K562 (cell line): ENCODE data around the gene NACA. TPM values are rescaled to one million over a fixed set of nuclear protein-coding genes. Genes with fewer than 3 reads are reported as not detected.
A peak's percentile ranks its signal among the peaks of the same experiment; 100 is the strongest.

Experiments
- ATAC-seq: fragments of 200-7000 bp; cut with Tn5 transposase; 3 replicates; pipeline ENCODE4 v1.9.1; 2020; ENCODE audit warnings: moderate library complexity
- BruUV-seq: library from RNA; stranded (reverse); fragments of 400-500 nt; replicated peaks from 2 replicates; lab custom pipeline; 2021; lab: Mats Ljungman, UMichigan
- CTCF ChIA-PET: fragments of 300-600 bp; formaldehyde crosslinking; extraction: SDS; loops from one replicate; lab custom pipeline; 2021; ENCODE audit warnings: low intra/inter-chr PET ratio; lab: Yijun Ruan, JAX
- POLR2A ChIA-PET: fragments of 300-600, 350-650 bp; sonication (Branson Sonifier 250); formaldehyde crosslinking; extraction: SDS; loops from one replicate; lab custom pipeline; 2021; ENCODE audit warnings: antibody characterized with exemption, inconsistent platforms; lab: Yijun Ruan, JAX
- DNase-seq, 4 experiments: peaks; one replicate each; pipeline versions ENCODE4 v3.0.0 to v3.0.0-alpha.2; 2011 to 2018; ENCODE audit warnings: low spot score in 3 of 4, mixed read lengths in 3 of 4; ENCODE audit errors: extremely low read depth in 1 of 4
- FAIRE-seq: peaks from 2 replicates; lab custom pipeline; 2011; peaks lifted over from hg19 to GRCh38; lab: Jason Lieb, UNC
- H2AFZ ChIP-seq: 2 replicates; pipeline ENCODE4 v1.6.0; 2011; ENCODE audit warnings: low read depth, low read length, control low read depth, inconsistent platforms
- H3K27ac ChIP-seq: fragments of 200-600 bp; 3 replicates; pipeline ENCODE4 v1.8.0; 2011; ENCODE audit warnings: low read depth, mild to moderate bottlenecking, control low read depth, inconsistent platforms, low read length, moderate library complexity, mixed read lengths; ENCODE audit errors: extremely low read depth
- H3K27me3 ChIP-seq, 2 experiments: fragments of 300-600 bp in 1 of 2; 2 replicates in 1 of 2; 3 replicates in 1 of 2; pipeline versions ENCODE4 v1.6.0 to v1.8.0; 2011; ENCODE audit warnings: inconsistent platforms in 2 of 2, low read length in 2 of 2, mild to moderate bottlenecking in 1 of 2, mixed read lengths in 1 of 2, moderate library complexity in 1 of 2; ENCODE audit not compliant: control insufficient read depth in 2 of 2, insufficient read depth in 2 of 2
- H3K36me3 ChIP-seq: fragments of 300-600 bp; 3 replicates; pipeline ENCODE4 v1.8.0; 2011; ENCODE audit warnings: mild to moderate bottlenecking, low read length, inconsistent platforms; ENCODE audit not compliant: control insufficient read depth, insufficient read depth
- H3K4me1 ChIP-seq, 2 experiments: fragments of 200-600 bp in 1 of 2; replicated peaks in 1 of 2; 2 replicates in 1 of 2; 3 replicates in 1 of 2; pipeline versions ENCODE4 v1.5.1 to v1.8.0; 2011; ENCODE audit warnings: inconsistent platforms in 2 of 2, low read length in 2 of 2, mild to moderate bottlenecking in 1 of 2, mixed read lengths in 1 of 2, moderate library complexity in 1 of 2; ENCODE audit not compliant: control insufficient read depth in 2 of 2, insufficient read depth in 2 of 2
- H3K4me2 ChIP-seq: 2 replicates; pipeline ENCODE4 v1.6.1; 2011; ENCODE audit warnings: low read length, control low read depth, inconsistent platforms, mixed read lengths; ENCODE audit not compliant: insufficient read depth
- H3K4me3 ChIP-seq: fragments of 200-600 bp; sonication (generic), shearing (Covaris generic); 2 replicates; pipeline ENCODE4 v1.5.1; 2016; ENCODE audit warnings: control low read depth, inconsistent platforms
- H3K79me2 ChIP-seq: fragments of 200-600 bp; 3 replicates; pipeline ENCODE4 v1.8.0; 2011; ENCODE audit warnings: low read length, inconsistent platforms; ENCODE audit not compliant: control insufficient read depth, insufficient read depth
- H3K9ac ChIP-seq, 2 experiments: 2 replicates each; pipeline versions ENCODE4 v1.6.0 to v1.6.1; 2011; ENCODE audit warnings: low read depth in 2 of 2, low read length in 2 of 2, control low read depth in 1 of 2, inconsistent platforms in 1 of 2, mild to moderate bottlenecking in 1 of 2, mixed read lengths in 1 of 2; ENCODE audit not compliant: insufficient read depth in 1 of 2
- H3K9me1 ChIP-seq: one replicate; pipeline ENCODE4 v1.6.0; 2011; ENCODE audit warnings: inconsistent platforms, mild to moderate bottlenecking, low read length, moderate library complexity; ENCODE audit not compliant: control insufficient read depth, insufficient read depth
- H3K9me3 ChIP-seq: replicated peaks from 2 replicates; pipeline ENCODE4 v1.5.1; 2011; ENCODE audit warnings: low read depth, low read length, inconsistent platforms; ENCODE audit not compliant: control insufficient read depth, insufficient read depth
- H4K20me1 ChIP-seq: replicated peaks from 2 replicates; pipeline ENCODE4 v1.6.1; 2011; ENCODE audit warnings: low read length, inconsistent platforms, mixed read lengths; ENCODE audit not compliant: control insufficient read depth, insufficient read depth
- ARID2 ChIP-seq: fragments of 450-650 bp; IDR thresholded peaks from 2 replicates; pipeline ENCODE4 v1.6.1; 2017; ENCODE audit warnings: antibody characterized with exemption, mild to moderate bottlenecking
- ATF7 ChIP-seq: fragments of 450-650 bp; IDR thresholded peaks from 2 replicates; pipeline ENCODE4 v1.7.1; 2014; ENCODE audit warnings: mild to moderate bottlenecking, moderate library complexity
- GTF2E2 ChIP-seq: fragments of 200-800 bp; sonication (Bioruptor generic); IDR thresholded peaks from 2 replicates; pipeline ENCODE4 v1.6.1; 2016; ENCODE audit warnings: missing genetic modification characterization, missing compliant biosample characterization
- HCFC1 ChIP-seq: IDR thresholded peaks from 2 replicates; pipeline ENCODE4 v1.6.1; 2012; ENCODE audit warnings: low read depth, low read length, improper control_type of control experiment
- JUND ChIP-seq, 2 experiments: IDR thresholded peaks; 2 replicates in 1 of 2; 3 replicates in 1 of 2; pipeline ENCODE4 v1.6.1; 2011; ENCODE audit warnings: borderline replicate concordance in 2 of 2, low read depth in 2 of 2, low read length in 2 of 2, improper control_type of control experiment in 1 of 2, missing biosample characterization in 1 of 2, missing genetic modification characterization in 1 of 2, missing genetic modification reagents in 1 of 2
- MTA3 ChIP-seq: fragments of 450-650 bp; formaldehyde crosslinking; IDR thresholded peaks from 2 replicates; pipeline ENCODE4 v1.6.1; 2017; ENCODE audit warnings: mild to moderate bottlenecking, borderline replicate concordance
- NFXL1 ChIP-seq: fragments of 450-650 bp; formaldehyde crosslinking; IDR thresholded peaks from 2 replicates; pipeline ENCODE4 v1.4.0; 2021; ENCODE audit warnings: mild to moderate bottlenecking
- PKNOX1 ChIP-seq: fragments of 450-650 bp; IDR thresholded peaks from 2 replicates; pipeline ENCODE4 v1.6.1; 2016
- PML ChIP-seq: IDR thresholded peaks from 2 replicates; pipeline ENCODE4 v1.6.1; 2012; ENCODE audit warnings: low read length, inconsistent platforms
- RBBP5 ChIP-seq: fragments of 200-600 bp; sonication (generic); IDR thresholded peaks from 2 replicates; pipeline ENCODE4 v1.6.1; 2012; ENCODE audit warnings: borderline replicate concordance, mild to moderate bottlenecking, low read length, control low read depth, inconsistent platforms; ENCODE audit not compliant: insufficient read depth, poor library complexity, severe bottlenecking
- THRA ChIP-seq: fragments of 450-650 bp; IDR thresholded peaks from 2 replicates; pipeline ENCODE4 v1.6.1; 2017; ENCODE audit warnings: mild to moderate bottlenecking, moderate library complexity
- TRIM24 ChIP-seq, 2 experiments: fragments of 450-650 bp; IDR thresholded peaks; 2 replicates each; pipeline ENCODE4 v1.6.1; 2016
- TSHZ1 ChIP-seq: fragments of 250-450 bp; sonication (Bioruptor Pico); IDR thresholded peaks from 2 replicates; pipeline ENCODE4 v1.4.0; 2020; ENCODE audit warnings: mild to moderate bottlenecking, moderate library complexity
- ZNF644 ChIP-seq: fragments of 200-800 bp; sonication (Bioruptor generic); IDR thresholded peaks from 2 replicates; pipeline ENCODE4 v1.6.1; 2016; ENCODE audit warnings: low read depth, missing genetic modification characterization, missing compliant biosample characterization
- WGBS: fragments of 100-300 bp; shearing (Covaris generic); methylation state at CpG from one replicate; pipeline ENCODE4 v1.1.6; 2016; ENCODE audit warnings: low coverage, mixed read lengths; ENCODE audit not compliant: insufficient coverage; ENCODE audit errors: missing lambda C conversion rate; 5-methylcytosine and 5-hydroxymethylcytosine counted together
- in situ Hi-C: fragments of 300-500 bp; cut with MboI; formaldehyde crosslinking; loops from 4 replicates; pipeline ENCODE4 v1.15.0; 2018; ENCODE audit warnings: inconsistent platforms, mixed read lengths
- intact Hi-C: fragments of 100-400 bp; cut with micrococcal nuclease; formaldehyde crosslinking; loops from 2 replicates; pipeline ENCODE4 v1.14.2; 2022
- polyA plus RNA-seq, 8 experiments: library from polyadenylated mRNA; depleted of rRNA in 4 of 8; stranded (reverse) in 5 of 8; unstranded in 3 of 8; fragments of >200 nt; fragmentation: Nextera tagmentation in 2 of 8; fragmentation: Illumina TruSeq in 1 of 8; extraction: Ambion mirVana in 2 of 8; extraction: Trizol in 1 of 8; gene quantifications; 2 replicates each; pipeline versions ENCODE4 v1.2.1 to v1.2.3, GENCODE V29; 2011 to 2014; ENCODE audit warnings: inconsistent platforms in 1 of 8, missing spikeins in 1 of 8
- total RNA-seq, 7 experiments: library from RNA; depleted of rRNA in 6 of 7; stranded (reverse); fragments of >200 nt in 6 of 7; fragmentation: Illumina TruSeq in 2 of 7; extraction: Trizol in 2 of 7; gene quantifications; 2 replicates each; pipeline versions ENCODE4 v1.2.1 to v1.2.3, GENCODE V29; 2011 to 2021; ENCODE audit warnings: low replicate concordance in 1 of 7

The NACA gene
- total and polyA plus RNA-seq, 9 of the 15 experiments (the other 6 are each of a cell fraction or from before 2014, with no cell fraction given): 1,030 to 2,416 (median 1,645) TPM

- Histone ChIP-seq H3K9me1 (no peaks in the 10 kb centered on the region), H3K9ac (peak within 1 kb of the TSS; percentile 94 to 97), H3K36me3 (peaks cover 33% of the 10 kb centered on the region), H3K4me2 (peak within 1 kb of the TSS; percentile 93), H4K20me1 (no peaks in the 10 kb centered on the region), H3K27ac (peak within 1 kb of the TSS; percentile 97), H3K79me2 (peaks cover 37% of the 10 kb centered on the region), H3K4me3 (peak within 1 kb of the TSS; percentile 72), H3K4me1 (peaks cover 11 to 16% of the 10 kb centered on the region in 2 experiments; a peak in 4 of 5 replicates), H2AFZ (peak within 1 kb of the TSS; percentile 97), H3K9me3 (peaks cover 2% of the 10 kb centered on the region; the same call in 1 of the 2 replicates), H3K27me3 (no peaks in the 10 kb centered on the region)
- CTCF ChIA-PET: no interaction called here
- BruUV-seq: TSS peak; percentile 79
- ATAC-seq (peak; percentile 90), DNase-seq (peak; percentile 90 to 96 (median 93)), FAIRE-seq (peak; percentile 62)
- POLR2A ChIA-PET: interaction anchor here (0.6 to 1.9 kb wide), 11 partner anchors 8 to 435 kb away, joined by 3 to 12 read pairs (median 4); partner anchors contain the start of genes NACA, PTGES3 and STAT6
- in situ Hi-C loops (loop anchor here (10.0 kb wide), 2 partner anchors 313 to 433 kb away; no protein-coding TSS in a partner anchor), intact Hi-C loops (loop anchor here (2.0 to 5.0 kb wide), 2 partner anchors 63 to 115 kb away; partner anchors contain the start of gene PTGES3)
- under 1% methylated on average over 57 of the region's 64 CpGs for WGBS
- TF ChIP-seq JUND (IDR thresholded peaks at IDR 0.05; ENCODE audit: borderline replicate concordance, low read depth, low read length): peak; percentile 54; the same call in 1 of the 2 replicates
- TF ChIP-seq JUND (tag; IDR thresholded peaks at IDR 0.05; ENCODE audit: borderline replicate concordance, low read depth, low read length): no peak; the same call in 2 of the 3 replicates
- TF ChIP-seq NFXL1: no peak
- 0 out of 2 replicates have a peak, but pooled peaks have one; percentile 44 for TF ChIP-seq MTA3
- peak; percentile 86 for TF ChIP-seq RBBP5
- TF ChIP-seq ATF7: peak; percentile 65
- TF ChIP-seq GTF2E2: peak; percentile 43; the same call in 1 of the 2 replicates
- TF ChIP-seq TSHZ1: no peak
- TF ChIP-seq TRIM24 (IDR thresholded peaks at IDR 0.05): peak in 1 of 2 experiments; percentile 74; a peak in 2 of 4 replicates
- TF ChIP-seq THRA: no peak
- TF ChIP-seq PML: peak; percentile 90
- no peak for TF ChIP-seq PKNOX1
- TF ChIP-seq ZNF644 (tag): no peak
- TF ChIP-seq HCFC1: peak; percentile 97
- no peak for TF ChIP-seq ARID2
Measured at GRCh38 chr12:56751712-56752598, 26.9 kb upstream of the NACA start, which contains the start of gene PRIM1. TSS of gene PRIM1 (minus strand) at chr12:56752323. CDS start at chr12:56752298, 25 bp downstream.
